ENCODE results near the gene PIGC.

PIGC gene

GRCh38 chr1:172397221-172397620 lies 46.6 kb downstream of the PIGC start:
- no peak for DNase-seq

GRCh38 chr1:172395576-172395975 lies 48.3 kb downstream of the PIGC start:
- DNase-seq = no peak

GRCh38 chr1:172394811-172395210 lies 49.1 kb downstream of the PIGC start:
- DNase-seq = no peak

- no peak for DNase-seq
These were observed 49.6 kb downstream of the PIGC start for GRCh38 chr1:172394141-172394751.

- no peak for DNase-seq
These were observed 50.5 kb downstream of the PIGC start for GRCh38 chr1:172393354-172393753.

GRCh38 chr1:172391976-172392375 lies 51.9 kb downstream of the PIGC start:
- DNase-seq = no peak
